IMR-90 (cell line): ENCODE data around the gene NXPE1. TPM values are rescaled to one million over a fixed set of nuclear protein-coding genes. Genes with fewer than 3 reads are reported as not detected.

ENCODE experiments used
- ATAC-seq: fragments of 200-7000 bp; cut with Tn5 transposase; 2 replicates; pipeline ENCODE4 v1.9.1; 2020; ENCODE audit warnings: low read depth, mild to moderate bottlenecking, moderate library complexity
- BruUV-seq: library from RNA; stranded (reverse); fragments of 400-500 nt; replicated peaks from 2 replicates; lab custom pipeline; 2021; lab: Mats Ljungman, UMichigan
- CTCF ChIA-PET: fragments of 300-600 bp; formaldehyde crosslinking; extraction: SDS; loops from one replicate; lab custom pipeline; 2021; ENCODE audit warnings: antibody characterized with exemption; lab: Yijun Ruan, JAX
- POLR2A ChIA-PET: fragments of 300-600 bp; sonication (Branson Sonifier 250); formaldehyde crosslinking; loops from one replicate; lab custom pipeline; 2022; ENCODE audit warnings: antibody characterized with exemption; ENCODE audit not compliant: unreplicated experiment; lab: Charles Lee
- DNase-seq: peaks from one replicate; pipeline ENCODE4 v3.0.0; 2013
- H2AFZ ChIP-seq: replicated peaks from 2 replicates; pipeline ENCODE3; 2013; ENCODE audit warnings: low read length, mild to moderate bottlenecking; ENCODE audit not compliant: poor library complexity
- H2AK5ac ChIP-seq: 2 replicates; pipeline ENCODE4 v1.6.1; 2013; ENCODE audit warnings: low read depth, low read length, inconsistent platforms
- H2AK9ac ChIP-seq: replicated peaks from 2 replicates; pipeline ENCODE3; 2013; ENCODE audit warnings: mild to moderate bottlenecking, low read depth, low read length, moderate library complexity; ENCODE audit not compliant: poor library complexity
- H2BK120ac ChIP-seq: 2 replicates; pipeline ENCODE4 v1.6.1; 2013; ENCODE audit warnings: low read depth, low read length, inconsistent platforms
- H2BK15ac ChIP-seq: 3 replicates; pipeline ENCODE4 v1.6.1; 2013; ENCODE audit warnings: low read depth, low read length, inconsistent platforms
- H2BK20ac ChIP-seq: 2 replicates; pipeline ENCODE4 v1.6.1; 2013; ENCODE audit warnings: low read depth, mild to moderate bottlenecking, inconsistent platforms, low read length, moderate library complexity
- H2BK5ac ChIP-seq: 2 replicates; pipeline ENCODE4 v1.6.1; 2013; ENCODE audit warnings: mild to moderate bottlenecking, low read depth, low read length, inconsistent platforms; ENCODE audit not compliant: poor library complexity, severe bottlenecking
- H3K14ac ChIP-seq: replicated peaks from 2 replicates; pipeline ENCODE4 v1.6.1; 2013; ENCODE audit warnings: low read depth, low read length, inconsistent platforms
- H3K18ac ChIP-seq: 2 replicates; pipeline ENCODE4 v1.6.1; 2013; ENCODE audit warnings: low read depth, low read length, control low read depth
- H3K23ac ChIP-seq: 2 replicates; pipeline ENCODE4 v1.6.1; 2013; ENCODE audit warnings: low read depth, low read length, inconsistent platforms
- H3K27ac ChIP-seq: 2 replicates; pipeline ENCODE4 v1.5.1; 2013; ENCODE audit warnings: mild to moderate bottlenecking, control low read depth, low read length; ENCODE audit not compliant: insufficient read depth
- H3K27me3 ChIP-seq: 2 replicates; pipeline ENCODE4 v1.6.1; 2013; ENCODE audit warnings: low read length; ENCODE audit not compliant: control insufficient read depth, insufficient read depth
- H3K36me3 ChIP-seq: 2 replicates; pipeline ENCODE4 v1.6.1; 2013; ENCODE audit warnings: low read length, mixed read lengths; ENCODE audit not compliant: control insufficient read depth, insufficient read depth
- H3K4ac ChIP-seq: 2 replicates; pipeline ENCODE4 v1.6.1; 2013; ENCODE audit warnings: low read depth, low read length, inconsistent platforms
- H3K4me1 ChIP-seq: 2 replicates; pipeline ENCODE4 v1.6.1; 2013; ENCODE audit warnings: low read length, mixed read lengths; ENCODE audit not compliant: control insufficient read depth, insufficient read depth
- H3K4me2 ChIP-seq: 2 replicates; pipeline ENCODE4 v1.6.1; 2013; ENCODE audit warnings: low read depth, mild to moderate bottlenecking, control low read depth, low read length, moderate library complexity
- H3K4me3 ChIP-seq: 2 replicates; pipeline ENCODE4 v1.5.1; 2013; ENCODE audit warnings: low read depth, mild to moderate bottlenecking, control low read depth, low read length, moderate library complexity; ENCODE audit not compliant: insufficient read depth
- H3K56ac ChIP-seq: 2 replicates; pipeline ENCODE4 v1.6.1; 2013; ENCODE audit warnings: low read length, inconsistent platforms; ENCODE audit not compliant: insufficient read depth; ENCODE audit errors: extremely low read depth
- H3K79me1 ChIP-seq, 2 experiments: 2 replicates each; pipeline ENCODE4 v1.6.1; 2013; ENCODE audit warnings: low read length in 2 of 2, inconsistent platforms in 1 of 2, low read depth in 1 of 2
- H3K9ac ChIP-seq: 2 replicates; pipeline ENCODE4 v1.6.1; 2013; ENCODE audit warnings: low read depth, low read length, control low read depth
- H3K9me1 ChIP-seq: 2 replicates; pipeline ENCODE4 v1.6.1; 2013; ENCODE audit warnings: low read length, inconsistent platforms; ENCODE audit not compliant: insufficient read depth
- H3K9me3 ChIP-seq: 2 replicates; pipeline ENCODE4 v1.6.1; 2013; ENCODE audit warnings: low read length; ENCODE audit not compliant: control insufficient read depth, insufficient read depth
- H4K20me1 ChIP-seq: 2 replicates; pipeline ENCODE4 v1.6.1; 2013; ENCODE audit warnings: low read length, inconsistent platforms; ENCODE audit not compliant: insufficient read depth
- H4K5ac ChIP-seq: 2 replicates; pipeline ENCODE4 v1.6.1; 2013; ENCODE audit warnings: mild to moderate bottlenecking, low read depth, low read length, control low read depth
- H4K8ac ChIP-seq, 2 experiments: 2 replicates each; pipeline ENCODE4 v1.6.1; 2013; ENCODE audit warnings: low read depth in 2 of 2, low read length in 2 of 2, control low read depth in 1 of 2, inconsistent platforms in 1 of 2
- H4K91ac ChIP-seq: 2 replicates; pipeline ENCODE4 v1.6.1; 2013; ENCODE audit warnings: low read depth, low read length, inconsistent platforms; ENCODE audit not compliant: insufficient read depth
- CEBPB ChIP-seq: IDR thresholded peaks from 2 replicates; pipeline ENCODE4 v1.6.1; 2012; ENCODE audit warnings: low read depth, low read length, improper control_type of control experiment
- CHD1 ChIP-seq: IDR thresholded peaks from 2 replicates; pipeline ENCODE4 v1.6.1; 2012; ENCODE audit warnings: low read depth, low read length, improper control_type of control experiment
- CTCF ChIP-seq: conservative IDR thresholded peaks from 2 replicates; pipeline ENCODE4 v1.5.1; 2012; ENCODE audit warnings: mild to moderate bottlenecking, low read depth, low read length, improper control_type of control experiment
- ELK1 ChIP-seq: fragments of 150-350 bp; IDR thresholded peaks from 2 replicates; pipeline ENCODE4 v1.6.1; 2016; ENCODE audit warnings: low read depth, mild to moderate bottlenecking, low read length, moderate library complexity, borderline replicate concordance
- FOS ChIP-seq: fragments of 150-350 bp; IDR thresholded peaks from 2 replicates; pipeline ENCODE4 v1.6.1; 2016; ENCODE audit warnings: low read depth, low read length
- MAFK ChIP-seq: IDR thresholded peaks from 2 replicates; pipeline ENCODE4 v1.6.1; 2012; ENCODE audit warnings: low read depth, low read length, improper control_type of control experiment
- MXI1 ChIP-seq: IDR thresholded peaks from 2 replicates; pipeline ENCODE4 v1.6.1; 2012; ENCODE audit warnings: low read depth, mild to moderate bottlenecking, low read length, moderate library complexity, borderline replicate concordance
- NFE2L2 ChIP-seq: fragments of 150-350 bp; IDR thresholded peaks from 2 replicates; pipeline ENCODE4 v1.6.1; 2016; ENCODE audit warnings: low read depth, mild to moderate bottlenecking, low read length
- POLR2A ChIP-seq: IDR thresholded peaks from 2 replicates; pipeline ENCODE4 v1.6.1; 2012; ENCODE audit warnings: mild to moderate bottlenecking, low read depth, low read length
- RAD21 ChIP-seq: IDR thresholded peaks from 2 replicates; pipeline ENCODE4 v1.6.1; 2012; ENCODE audit warnings: low read length, improper control_type of control experiment
- RCOR1 ChIP-seq: IDR thresholded peaks from 2 replicates; pipeline ENCODE4 v1.6.1; 2012; ENCODE audit warnings: mild to moderate bottlenecking, low read length, improper control_type of control experiment; ENCODE audit not compliant: insufficient replicate concordance
- RFX5 ChIP-seq: IDR thresholded peaks from 2 replicates; pipeline ENCODE4 v1.8.0; 2012; ENCODE audit warnings: low read depth, mild to moderate bottlenecking, low read length, moderate library complexity
- USF2 ChIP-seq: fragments of 150-350 bp; IDR thresholded peaks from 2 replicates; pipeline ENCODE4 v1.6.1; 2017; ENCODE audit warnings: mild to moderate bottlenecking, antibody characterized with exemption, low read length, low read depth
- WGBS, 2 experiments: methylation state at CpG; one replicate each; pipeline versions ENCODE4 v1.1.5 to v1.1.7; 2013; ENCODE audit warnings: missing lambda C conversion rate in 2 of 2; ENCODE audit not compliant: insufficient read length in 1 of 2; ENCODE audit errors: extremely low coverage in 2 of 2; 5-methylcytosine and 5-hydroxymethylcytosine counted together
- dilution Hi-C: fragments of 300-500 bp; cut with HindIII; formaldehyde crosslinking; loops from one replicate; pipeline ENCODE4 v1.14.3; 2018; ENCODE audit warnings: low sequenced_read_pairs; ENCODE audit not compliant: unreplicated experiment
- in situ Hi-C: fragments of 300-500 bp; cut with MboI; formaldehyde crosslinking; loops from 3 replicates; pipeline ENCODE4 v1.14.3; 2019; ENCODE audit warnings: low sequenced_read_pairs, inconsistent platforms, mixed read lengths
- intact Hi-C: fragments of 100-400 bp; cut with micrococcal nuclease; formaldehyde crosslinking; loops from 2 replicates; pipeline ENCODE4 v1.10.0; 2022
- polyA plus RNA-seq, 3 experiments: library from polyadenylated mRNA; depleted of rRNA; stranded (reverse); fragments of >200 nt; gene quantifications; 2 replicates each; pipeline ENCODE4 v1.2.3, GENCODE V29; 2012; ENCODE audit warnings: low replicate concordance in 1 of 3
- total RNA-seq: library from RNA; depleted of rRNA; stranded (reverse); fragments of >200 nt; gene quantifications from 2 replicates; pipeline ENCODE4 v1.2.3, GENCODE V29; 2012

The NXPE1 gene
- total and polyA plus RNA-seq, 2 of the 4 experiments (the other 2 are of a cell fraction): not detected

GRCh38 chr11:114556135-114556534 lies 3.5 kb downstream of the NXPE1 start:
- H3K9me3 ChIP-seq: no peaks in the 10 kb centered on the region
- no peak overlapping the region for H3K56ac ChIP-seq
- H2BK15ac ChIP-seq: no peak overlapping the region
- POLR2A ChIA-PET: no interaction called here
- no peak overlapping the region for H3K23ac ChIP-seq
- no peak overlapping the region for H2AK9ac ChIP-seq
- DNase-seq (no peak), ATAC-seq (no peak)
- intact Hi-C loops (no loop called here), dilution Hi-C loops (no loop called here), in situ Hi-C loops (no loop called here)
- no peak overlapping the region for H2BK20ac ChIP-seq
- no peaks in the 10 kb centered on the region for H3K27me3 ChIP-seq
- no peak overlapping the region for H2BK120ac ChIP-seq
- H4K8ac ChIP-seq: no peak overlapping the region
- WGBS, 2 experiments: no CpG with 5 or more reads among the region's 1 CpG
- TF ChIP-seq NFE2L2 (no peak), RFX5 (no peak), RCOR1 (no peak), USF2 (no peak), CEBPB (no peak), RAD21 (no peak), POLR2A (no peak), CTCF (no peak), FOS (no peak), CHD1 (no peak), MAFK (no peak), ELK1 (no peak), MXI1 (no peak)
- no peak overlapping the region for H4K5ac ChIP-seq
- no peak overlapping the region for H2AK5ac ChIP-seq
- H3K79me1 ChIP-seq: no peaks in the 10 kb centered on the region
- H3K4me1 ChIP-seq: no peaks in the 10 kb centered on the region
- H3K27ac ChIP-seq: no peak overlapping the region
- H3K4me3 ChIP-seq: no peak overlapping the region
- BruUV-seq: no TSS peak
- no peak overlapping the region for H4K91ac ChIP-seq
- H3K4me2 ChIP-seq: no peak overlapping the region
- H3K9ac ChIP-seq: no peak overlapping the region
- no peaks in the 10 kb centered on the region for H4K20me1 ChIP-seq
- no peaks in the 10 kb centered on the region for H3K9me1 ChIP-seq
- no peaks in the 10 kb centered on the region for H3K36me3 ChIP-seq
- H3K14ac ChIP-seq: no peak overlapping the region
- no peak overlapping the region for H2AFZ ChIP-seq
- H3K4ac ChIP-seq: no peak overlapping the region
- CTCF ChIA-PET: no interaction called here
- no peak overlapping the region for H3K18ac ChIP-seq
- no peak overlapping the region for H2BK5ac ChIP-seq
